Measurements from ENCODE around the gene MR1. TPM values are rescaled to one million over a fixed set of nuclear protein-coding genes. Genes with fewer than 3 reads are reported as not detected.
A peak's percentile ranks its signal among the peaks of the same experiment; 100 is the strongest.

The MR1 gene
- total RNA-seq, 1 donor from 2014 or later, result 11.8 TPM

- peak; percentile 53 for DNase-seq (ENCODE audit: low read depth)
Measured at GRCh38 chr1:181062836-181063428, 29.1 kb downstream of the MR1 start.

- DNase-seq (ENCODE audit: low read depth), result no peak
Measured at GRCh38 chr1:181064011-181064623, 30.3 kb downstream of the MR1 start.

- no peak for DNase-seq (ENCODE audit: low read depth)
Measured at GRCh38 chr1:181064702-181065101, 30.9 kb downstream of the MR1 start.

GRCh38 chr1:181073638-181074037 lies 39.9 kb downstream of the MR1 start:
- DNase-seq (ENCODE audit: low read depth), result peak; percentile 42

- DNase-seq (ENCODE audit: low read depth), result no peak
Measured at GRCh38 chr1:181075766-181076350, 42.1 kb downstream of the MR1 start.

- no peak for DNase-seq (ENCODE audit: low read depth)
Measured at GRCh38 chr1:181076852-181077251, 43.1 kb downstream of the MR1 start.

- peak; percentile 38 for DNase-seq (ENCODE audit: low read depth)
Measured at GRCh38 chr1:181077576-181078242, 43.9 kb downstream of the MR1 start.

- no peak for DNase-seq (ENCODE audit: low read depth)
Measured at GRCh38 chr1:181079382-181079781, 45.6 kb downstream of the MR1 start.

GRCh38 chr1:181079920-181080319 lies 46.1 kb downstream of the MR1 start:
- DNase-seq (ENCODE audit: low read depth), result no peak

- no peak for DNase-seq (ENCODE audit: low read depth)
Measured at GRCh38 chr1:181080556-181080955, 46.8 kb downstream of the MR1 start.

GRCh38 chr1:181081395-181081794 lies 47.6 kb downstream of the MR1 start:
- DNase-seq (ENCODE audit: low read depth), result no peak

- DNase-seq (ENCODE audit: low read depth), result peak; percentile 85
Measured at GRCh38 chr1:181083842-181084605, 50.2 kb downstream of the MR1 start.

GRCh38 chr1:181084606-181084969 lies 50.8 kb downstream of the MR1 start:
- DNase-seq (ENCODE audit: low read depth), result no peak

- no peak for DNase-seq (ENCODE audit: low read depth)
Measured at GRCh38 chr1:181086091-181086490, 52.3 kb downstream of the MR1 start.

- DNase-seq (ENCODE audit: low read depth), result no peak
Measured at GRCh38 chr1:181086926-181087325, 53.1 kb downstream of the MR1 start.

- no peak for DNase-seq (ENCODE audit: low read depth)
Measured at GRCh38 chr1:181087400-181087901, 53.7 kb downstream of the MR1 start.

GRCh38 chr1:181088079-181089016 lies 54.6 kb downstream of the MR1 start, which contains the start of gene IER5:
IER5 (plus strand) TSS chr1:181088700; CDS start chr1:181088903, 203 bp downstream.
- DNase-seq (ENCODE audit: low read depth), result peak; percentile 98

- peak; percentile 24 for DNase-seq (ENCODE audit: low read depth)
Measured at GRCh38 chr1:181089017-181089675, 55.4 kb downstream of the MR1 start.

GRCh38 chr1:181089676-181090544 lies 56.1 kb downstream of the MR1 start:
- DNase-seq (ENCODE audit: low read depth), result peak; percentile 76
